HFFc6 (cell line): Measurements from ENCODE around the gene FOXC1. TPM values are rescaled to one million over a fixed set of nuclear protein-coding genes. Genes with fewer than 3 reads are reported as not detected.

Experiments
- DNase-seq: peaks from one replicate; pipeline ENCODE4 v3.0.0-alpha.2; 2018
- H3K27ac Mint-ChIP-seq: 2 replicates; pipeline ENCODE4 v1.8.0; 2020; ENCODE audit warnings: mild to moderate bottlenecking, mixed read lengths
- H3K27me3 Mint-ChIP-seq: 2 replicates; pipeline ENCODE4 v1.8.0; 2021; ENCODE audit warnings: mild to moderate bottlenecking, moderate library complexity, mixed read lengths; ENCODE audit not compliant: insufficient read depth
- H3K36me3 Mint-ChIP-seq: 2 replicates; pipeline ENCODE4 v1.8.0; 2021; ENCODE audit warnings: low read depth, mixed read lengths
- H3K4me1 Mint-ChIP-seq: 2 replicates; pipeline ENCODE4 v1.8.0; 2020; ENCODE audit warnings: low read depth, mixed read lengths
- H3K4me3 Mint-ChIP-seq: 2 replicates; pipeline ENCODE4 v1.8.0; 2020; ENCODE audit warnings: mild to moderate bottlenecking, moderate library complexity, mixed read lengths
- H3K9me3 Mint-ChIP-seq: 2 replicates; pipeline ENCODE4 v1.8.0; 2020; ENCODE audit warnings: mild to moderate bottlenecking, mixed read lengths
- CTCF ChIP-seq: fragments of 200-600 bp; sonication (generic); IDR thresholded peaks from 2 replicates; pipeline ENCODE4 v1.5.0; 2021; ENCODE audit warnings: antibody characterized with exemption, mild to moderate bottlenecking
- total RNA-seq, 6 experiments: library from RNA; stranded (reverse); fragmentation: NEBNext Ultra II Directional; extraction: Animal tissue kit (Norgen Biotek cat#: 25700); gene quantifications; 2 replicates in 1 of 6; 3 replicates in 5 of 6; pipeline ENCODE4 v1.2.3, GENCODE V29; 2021

FOXC1 gene
- total RNA-seq, 6 experiments from 2014 or later: 15.8 to 18.0 (median 16.9) TPM

- Mint-ChIP-seq H3K27me3 (peaks cover 26% of the 10 kb centered on the region), H3K9me3 (no peaks in the 10 kb centered on the region)
Measured at GRCh38 chr6:1590580-1590979, 19.1 kb upstream of the FOXC1 start.

GRCh38 chr6:1591243-1591642 lies 18.5 kb upstream of the FOXC1 start:
- TF ChIP-seq CTCF: no peak
- H3K4me3 Mint-ChIP-seq: no peak overlapping the region
- H3K27me3 Mint-ChIP-seq: peaks cover 28% of the 10 kb centered on the region
- no peaks in the 10 kb centered on the region for H3K9me3 Mint-ChIP-seq
- H3K4me1 Mint-ChIP-seq: peaks cover 4% of the 10 kb centered on the region; the same call in 1 of the 2 replicates
- no peak for DNase-seq
- no peak overlapping the region for H3K27ac Mint-ChIP-seq
- no peaks in the 10 kb centered on the region for H3K36me3 Mint-ChIP-seq

More at GRCh38 chr6:1590580-1590979, 19.1 kb upstream of the FOXC1 start:
- H3K4me3 Mint-ChIP-seq: no peak overlapping the region
- DNase-seq: no peak
- H3K27ac Mint-ChIP-seq: no peak overlapping the region
- no peaks in the 10 kb centered on the region for H3K36me3 Mint-ChIP-seq
- TF ChIP-seq CTCF: no peak
- H3K4me1 Mint-ChIP-seq: no peaks in the 10 kb centered on the region

GRCh38 chr6:1591926-1592325 lies 17.8 kb upstream of the FOXC1 start:
- Mint-ChIP-seq H3K9me3 (no peaks in the 10 kb centered on the region), H3K4me1 (peaks cover 5% of the 10 kb centered on the region; the same call in 1 of the 2 replicates), H3K27ac (no peak overlapping the region), H3K4me3 (no peak overlapping the region), H3K36me3 (no peaks in the 10 kb centered on the region), H3K27me3 (peaks cover 31% of the 10 kb centered on the region)
- no peak for TF ChIP-seq CTCF
- no peak for DNase-seq

GRCh38 chr6:1592852-1593251 lies 16.9 kb upstream of the FOXC1 start:
- H3K4me1 Mint-ChIP-seq: peaks cover 11% of the 10 kb centered on the region
- H3K27me3 Mint-ChIP-seq: peaks cover 29% of the 10 kb centered on the region
- no peak overlapping the region for H3K27ac Mint-ChIP-seq
- no peaks in the 10 kb centered on the region for H3K9me3 Mint-ChIP-seq
- DNase-seq: no peak
- no peak overlapping the region for H3K4me3 Mint-ChIP-seq
- no peaks in the 10 kb centered on the region for H3K36me3 Mint-ChIP-seq
- no peak for TF ChIP-seq CTCF

GRCh38 chr6:1593286-1593957 lies 16.3 kb upstream of the FOXC1 start:
- no peak overlapping the region for H3K4me3 Mint-ChIP-seq

More at GRCh38 chr6:1593286-1593957, 16.3 kb upstream of the FOXC1 start:
- no peak for DNase-seq
- Mint-ChIP-seq H3K9me3 (no peaks in the 10 kb centered on the region), H3K36me3 (no peaks in the 10 kb centered on the region), H3K4me1 (peaks cover 16% of the 10 kb centered on the region), H3K27ac (no peak overlapping the region), H3K27me3 (peaks cover 29% of the 10 kb centered on the region)
- TF ChIP-seq CTCF: no peak
